GM19395 (cell line): ENCODE results near the gene PARD3.

ENCODE experiments used
- ATAC-seq: cut with Tn5 transposase; IDR thresholded peaks from one replicate; pipeline ENCODE4 v1.9.1; 2021; ENCODE audit warnings: mild to moderate bottlenecking, moderate library complexity; ENCODE audit not compliant: unreplicated experiment

PARD3 gene

DNA sequence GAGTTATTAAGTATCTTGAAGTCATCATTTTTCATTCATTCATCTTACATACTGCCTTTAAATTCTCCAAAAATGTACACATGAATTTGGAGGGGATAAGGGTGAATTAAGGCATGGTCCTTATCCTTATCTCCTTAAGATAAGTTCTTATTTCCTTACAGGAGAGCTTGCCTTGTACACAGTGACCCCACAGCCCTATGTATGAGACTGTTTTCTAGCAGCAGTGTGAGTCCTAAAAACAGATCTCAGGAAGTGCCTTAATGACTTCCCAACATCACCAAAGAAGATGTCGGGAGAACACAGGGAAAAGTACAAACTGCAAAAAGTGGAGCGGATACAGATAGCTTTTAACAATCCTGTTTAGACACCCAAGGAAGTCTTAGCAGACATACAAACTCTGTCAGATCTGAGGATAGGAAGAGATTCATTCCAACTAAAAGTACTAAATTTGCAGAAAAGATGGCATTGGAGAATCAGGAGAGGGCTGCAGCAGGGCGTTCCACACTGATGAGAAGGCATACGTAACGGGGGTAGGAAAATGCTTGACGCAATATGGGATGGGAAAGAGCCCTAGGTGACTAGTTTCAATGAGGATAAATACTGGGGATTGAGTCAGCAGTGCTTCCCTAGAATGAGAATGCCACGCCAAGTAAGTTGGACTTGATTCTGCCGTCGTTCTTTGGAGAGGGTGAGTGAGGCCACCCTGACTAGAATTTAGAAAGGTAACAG lies 570.2 kb downstream of the PARD3 start:
- ATAC-seq: no peak

DNA sequence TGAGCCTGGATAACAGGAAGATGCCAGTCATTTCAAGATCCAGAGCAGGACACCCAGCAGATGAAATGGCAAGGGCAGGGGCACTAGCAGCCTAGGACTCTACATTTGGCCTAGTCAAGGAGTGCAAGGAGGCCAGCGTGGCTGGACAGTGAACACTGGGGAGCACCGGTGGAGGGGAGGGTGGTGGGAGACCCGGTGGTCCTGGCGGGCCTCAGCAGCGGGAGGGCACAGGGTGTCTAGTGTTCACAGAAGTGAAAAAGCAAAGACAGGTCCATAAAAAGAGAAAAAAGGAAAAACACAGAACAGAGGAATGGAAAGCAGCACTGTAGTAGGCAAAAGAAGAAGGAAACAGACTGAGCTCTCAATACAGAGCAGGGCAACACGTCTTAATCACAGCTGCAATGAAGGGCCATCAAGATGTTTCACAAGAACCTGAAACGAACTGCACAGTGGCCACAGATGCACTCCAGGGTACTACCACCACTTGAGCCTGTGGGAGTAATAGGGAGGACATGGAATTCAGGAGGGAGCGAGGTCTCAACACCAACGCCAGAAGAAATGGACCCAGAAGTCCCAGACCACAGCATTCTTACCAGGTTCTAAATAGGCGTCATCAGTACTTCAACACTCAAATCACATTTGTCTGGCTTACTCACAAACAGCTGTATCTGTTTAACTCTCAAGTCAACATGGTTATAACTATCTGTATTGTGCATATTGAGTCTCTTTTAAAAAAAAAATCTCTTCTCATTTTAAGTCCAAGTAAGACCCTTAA lies 573.7 kb downstream of the PARD3 start:
- no peak for ATAC-seq

GRCh38 chr10:34240039-34240438 lies 575.1 kb downstream of the PARD3 start:
- no peak for ATAC-seq

DNA sequence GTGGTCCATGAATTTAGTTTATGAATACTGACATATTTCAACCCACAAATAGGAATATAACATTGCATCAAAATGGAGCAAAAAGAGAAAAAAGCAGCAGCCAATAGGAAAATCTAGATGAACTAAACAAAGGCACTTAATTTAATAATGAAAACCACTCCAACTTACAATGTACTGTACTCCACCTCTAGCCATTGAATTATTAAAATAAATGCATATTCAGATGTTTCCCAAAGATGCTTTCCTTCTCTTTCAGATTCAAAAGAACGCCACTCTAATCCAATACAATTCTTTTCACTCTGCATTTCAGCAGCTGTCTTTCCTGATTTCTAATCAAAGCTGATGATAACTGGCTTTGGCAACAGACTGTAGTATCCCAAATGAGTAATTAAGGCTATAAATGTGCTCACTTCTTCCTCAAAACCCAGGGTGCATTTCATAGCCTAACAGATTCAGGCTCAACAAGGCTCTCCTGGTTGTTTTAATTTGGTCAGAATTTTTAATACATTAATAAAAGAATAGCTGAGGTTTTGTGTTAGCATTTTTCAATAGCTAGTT lies 577.1 kb downstream of the PARD3 start:
- ATAC-seq: no peak

GRCh38 chr10:34236931-34237330 lies 578.2 kb downstream of the PARD3 start:
- no peak for ATAC-seq

DNA sequence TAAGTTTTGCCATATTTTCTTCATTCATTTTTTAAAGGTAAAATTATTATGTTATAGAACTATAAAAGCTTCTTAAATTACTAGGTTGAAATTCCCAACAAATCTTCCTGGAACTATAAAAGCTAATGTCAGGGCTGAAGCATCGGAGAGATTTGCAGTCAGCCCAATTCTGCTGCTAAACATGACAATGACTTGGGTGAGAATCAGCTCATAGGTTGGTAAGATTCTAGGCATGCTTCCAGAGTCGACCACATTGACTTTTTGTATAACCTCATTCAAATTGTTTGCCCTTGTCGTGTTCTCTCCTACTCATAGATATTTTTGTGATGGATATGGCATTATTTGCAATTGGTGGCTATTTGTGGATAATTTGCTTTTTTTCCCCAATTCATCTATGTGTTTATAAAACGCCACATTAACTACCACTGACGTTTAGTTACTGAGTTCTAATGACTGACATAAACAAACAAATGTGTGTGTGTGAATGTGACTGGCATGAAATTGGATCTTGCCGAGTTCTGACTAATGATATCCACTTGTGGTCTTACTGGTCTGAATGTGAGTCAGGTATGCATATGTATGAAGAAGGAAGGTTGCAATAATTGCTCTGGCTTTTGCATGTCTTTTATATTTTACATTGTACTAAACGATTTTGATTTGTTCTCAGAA lies 579.8 kb downstream of the PARD3 start:
- ATAC-seq: no peak

DNA sequence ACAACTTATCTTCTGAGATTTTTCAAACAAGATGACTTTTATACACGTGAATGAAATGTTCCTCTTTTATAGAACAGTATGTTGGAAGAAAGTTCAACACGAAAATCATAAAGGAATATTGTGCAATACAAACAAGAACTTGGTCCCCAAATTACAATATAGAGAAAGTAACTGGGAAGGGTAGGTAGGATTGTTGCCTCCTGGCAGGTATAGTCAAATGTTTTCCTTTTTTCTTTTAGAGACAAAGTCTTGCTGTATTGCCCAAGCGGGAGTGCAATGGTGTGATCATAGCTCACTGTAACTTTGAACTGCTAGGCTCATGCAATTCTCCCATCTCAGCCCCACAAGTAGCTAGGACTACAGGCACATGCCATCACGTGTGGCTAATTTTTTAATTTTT lies 582.6 kb downstream of the PARD3 start:
- ATAC-seq: no peak

GRCh38 chr10:34231441-34232180 lies 583.5 kb downstream of the PARD3 start:
- ATAC-seq: no peak

DNA sequence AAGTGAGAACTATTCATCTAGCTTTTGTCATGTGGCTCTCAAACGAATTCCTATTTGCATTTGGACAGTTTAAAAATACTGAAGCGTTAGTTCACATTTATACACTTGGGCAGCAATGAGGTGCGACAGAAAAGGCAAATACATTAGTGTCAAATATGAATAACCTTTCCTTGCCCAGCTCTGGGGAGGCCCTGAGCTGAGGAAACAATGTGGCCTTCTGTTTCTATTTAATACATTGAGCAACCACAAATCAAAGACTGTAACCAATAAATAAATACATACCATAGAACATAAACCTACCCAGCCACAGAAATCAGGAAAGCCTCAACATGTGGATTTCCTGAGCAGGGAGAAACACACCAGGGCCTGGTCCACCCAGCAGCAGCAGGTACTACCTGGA lies 585.2 kb downstream of the PARD3 start:
- ATAC-seq: no peak

- ATAC-seq: no peak
These were observed 587.0 kb downstream of the PARD3 start for GRCh38 chr10:34228066-34228465.

DNA sequence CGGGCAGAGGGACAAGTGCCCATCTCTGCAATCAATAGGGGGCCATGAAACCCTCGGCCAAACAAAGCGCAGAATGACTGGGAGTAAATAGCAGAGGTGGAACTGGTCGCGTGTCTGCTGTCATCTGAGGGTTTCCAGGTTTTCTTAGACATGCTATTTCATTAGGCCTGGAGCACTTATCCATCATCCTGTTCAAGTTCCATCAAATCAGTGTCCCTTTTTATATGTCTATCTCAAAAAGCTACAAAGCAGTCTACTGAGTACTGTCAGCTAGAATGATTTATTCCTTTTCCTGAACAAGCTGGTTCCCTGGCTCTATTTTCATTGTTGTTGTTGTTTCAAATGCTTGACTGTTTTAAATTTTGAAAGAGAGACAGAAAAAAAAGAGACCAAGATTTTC lies 590.5 kb downstream of the PARD3 start:
- no peak for ATAC-seq

GRCh38 chr10:34223658-34224057 lies 591.4 kb downstream of the PARD3 start:
- no peak for ATAC-seq

- ATAC-seq: no peak
These were observed 592.7 kb downstream of the PARD3 start for GRCh38 chr10:34222359-34222758.

DNA sequence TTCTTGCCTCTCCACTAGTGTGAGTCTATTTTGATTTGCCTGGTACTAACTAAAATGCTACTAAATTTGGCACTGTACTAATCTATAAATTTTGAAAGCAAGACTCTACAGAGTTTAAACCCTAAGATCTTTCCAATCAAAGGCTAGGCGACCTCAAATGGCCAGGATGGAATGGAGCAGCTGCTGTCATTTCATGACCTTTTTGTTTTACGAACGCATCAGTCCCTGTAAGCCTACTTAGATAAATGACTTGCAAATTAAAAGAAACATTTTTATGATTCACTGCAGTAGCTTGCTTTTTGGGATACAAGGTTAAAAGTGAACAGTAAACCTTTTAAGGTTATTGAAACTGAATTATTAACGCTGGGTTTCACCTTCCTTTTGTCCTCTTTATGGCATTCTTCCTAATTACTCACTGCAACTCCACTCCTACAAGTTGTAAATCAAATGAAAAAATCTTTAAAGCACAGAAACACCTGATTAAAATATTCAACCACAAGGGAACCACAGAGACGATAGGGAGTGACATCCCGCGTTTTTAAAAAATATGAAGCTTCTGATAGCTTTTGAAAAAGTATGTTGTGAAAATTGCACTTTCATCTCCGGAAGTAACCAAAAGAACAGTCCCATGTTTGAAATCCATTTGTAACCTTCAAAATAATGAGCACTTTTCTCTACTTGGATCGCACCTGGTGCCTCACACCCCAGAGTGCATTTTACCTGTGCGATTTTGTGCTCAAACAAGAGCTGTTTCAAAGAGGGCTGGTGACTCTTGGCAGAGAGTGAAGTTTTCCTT lies 595.1 kb downstream of the PARD3 start:
- ATAC-seq: no peak

- ATAC-seq: no peak
These were observed 597.6 kb downstream of the PARD3 start for GRCh38 chr10:34217524-34217923.

DNA sequence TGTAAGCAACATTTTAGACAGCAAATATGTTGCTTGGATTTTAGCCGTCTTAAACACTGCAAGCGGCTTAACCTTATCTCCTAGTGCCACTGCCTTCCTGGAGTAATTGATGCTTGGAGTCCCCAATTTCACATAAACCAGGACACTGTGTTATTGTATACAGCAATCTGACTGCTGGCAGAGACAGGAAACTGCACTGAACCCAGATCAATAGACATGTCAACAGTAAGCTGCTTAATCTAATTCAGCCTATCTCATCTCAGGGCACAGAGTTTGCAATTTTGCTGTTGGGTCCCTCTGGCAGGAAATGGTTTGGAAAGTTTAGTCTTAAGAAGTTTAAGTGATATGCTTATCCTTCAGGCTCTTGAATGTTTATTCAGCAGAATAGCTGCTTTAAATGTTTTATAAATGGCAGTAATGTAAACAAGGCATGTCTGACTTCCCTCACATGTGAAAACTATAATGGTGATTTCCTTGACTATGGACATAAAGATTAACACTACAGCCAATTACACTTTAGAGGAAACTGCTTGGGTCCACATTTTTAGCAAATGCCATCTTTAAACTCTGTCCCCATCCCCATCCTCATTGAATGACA lies 598.6 kb downstream of the PARD3 start:
- ATAC-seq: no peak

GRCh38 chr10:34213805-34214197 lies 601.3 kb downstream of the PARD3 start:
- ATAC-seq: no peak

GRCh38 chr10:34213193-34213804 lies 601.8 kb downstream of the PARD3 start:
- ATAC-seq: no peak

- no peak for ATAC-seq
These were observed 607.8 kb downstream of the PARD3 start for GRCh38 chr10:34207343-34207742.
